Raji (cell line): Measurements from ENCODE around the gene ARMCX4.

Source experiments
- POLR2A ChIP-seq: IDR thresholded peaks from 2 replicates; pipeline ENCODE4 v1.6.1; 2011; ENCODE audit warnings: low read depth, low read length, control low read depth; ENCODE audit not compliant: insufficient read depth

The ARMCX4 gene

GRCh38 chrX:101530944-101531343 lies 45.7 kb downstream of the ARMCX4 start:
- TF ChIP-seq POLR2A = no peak
